ENCODE data around the gene CDH12.
"Not testable (repeated sequence)": the region's sequence is repeated elsewhere in the genome, so short reads cannot be mapped to it uniquely, and the experiment has no call there.

GRCh38 chr5:22315052-22315451 is 538.1 kb downstream of the CDH12 start:
- not testable (repeated sequence) for TF ChIP-seq EZH2 (IDR thresholded peaks at IDR 0.05; ENCODE audit: insufficient read depth, poor library complexity, severe bottlenecking); EZH2phosphoT487 (IDR thresholded peaks at IDR 0.05; ENCODE audit: insufficient read depth, low read depth)
